ENCODE measurements around the gene DSE.

DSE gene

GRCh38 chr6:116443105-116443504, 72.4 kb downstream of the DSE start:
- DNase-seq (ENCODE audit: low read depth): no peak
- TF ChIP-seq CTCF (IDR thresholded peaks at IDR 0.05; ENCODE audit: control insufficient read depth, extremely low read depth, insufficient read depth): no peak
- H3K4me3 ChIP-seq (ENCODE audit: low read depth, low read length): no peak overlapping the region

DNA sequence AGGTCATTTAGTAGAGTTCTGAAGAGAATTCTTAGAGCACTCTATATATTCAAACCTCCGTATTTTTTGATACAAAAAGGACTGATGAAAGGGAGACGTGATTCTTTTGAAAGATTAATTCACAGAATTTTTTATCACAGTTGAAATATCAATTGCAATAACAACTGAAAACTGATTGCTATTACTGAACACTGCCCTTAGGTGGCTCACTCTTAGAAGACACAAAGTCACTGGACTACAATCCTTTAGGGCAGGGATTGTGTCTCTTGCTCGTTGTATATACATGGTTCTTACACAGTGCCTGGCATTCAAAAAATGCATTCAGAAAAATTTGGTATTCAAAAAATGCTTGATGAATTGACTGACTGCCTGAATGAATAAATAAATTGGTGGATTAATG, 73.3 kb downstream of the DSE start:
- no peak for DNase-seq (ENCODE audit: low read depth)
- no peak overlapping the region for H3K4me3 ChIP-seq (ENCODE audit: low read depth, low read length)
- peak; percentile 61 for TF ChIP-seq CTCF (IDR thresholded peaks at IDR 0.05; ENCODE audit: control insufficient read depth, extremely low read depth, insufficient read depth)

GRCh38 chr6:116444575-116444974, 73.8 kb downstream of the DSE start:
- H3K4me3 ChIP-seq (ENCODE audit: low read depth, low read length): no peak overlapping the region
- DNase-seq (ENCODE audit: low read depth): no peak
- no peak for TF ChIP-seq CTCF (IDR thresholded peaks at IDR 0.05; ENCODE audit: control insufficient read depth, extremely low read depth, insufficient read depth)

GRCh38 chr6:116445102-116445501, 74.4 kb downstream of the DSE start:
- DNase-seq (ENCODE audit: low read depth): no peak
- no peak for TF ChIP-seq CTCF (IDR thresholded peaks at IDR 0.05; ENCODE audit: control insufficient read depth, extremely low read depth, insufficient read depth)
- no peak overlapping the region for H3K4me3 ChIP-seq (ENCODE audit: low read depth, low read length)

GRCh38 chr6:116446399-116446798, 75.7 kb downstream of the DSE start:
- H3K4me3 ChIP-seq (ENCODE audit: low read depth, low read length): no peak overlapping the region
- TF ChIP-seq CTCF (IDR thresholded peaks at IDR 0.05; ENCODE audit: control insufficient read depth, extremely low read depth, insufficient read depth): no peak
- no peak for DNase-seq (ENCODE audit: low read depth)

- TF ChIP-seq CTCF (IDR thresholded peaks at IDR 0.05; ENCODE audit: control insufficient read depth, extremely low read depth, insufficient read depth): no peak
- no peak overlapping the region for H3K4me3 ChIP-seq (ENCODE audit: low read depth, low read length)
- DNase-seq (ENCODE audit: low read depth): no peak
Observed at GRCh38 chr6:116447052-116447451, 76.3 kb downstream of the DSE start.

DNA sequence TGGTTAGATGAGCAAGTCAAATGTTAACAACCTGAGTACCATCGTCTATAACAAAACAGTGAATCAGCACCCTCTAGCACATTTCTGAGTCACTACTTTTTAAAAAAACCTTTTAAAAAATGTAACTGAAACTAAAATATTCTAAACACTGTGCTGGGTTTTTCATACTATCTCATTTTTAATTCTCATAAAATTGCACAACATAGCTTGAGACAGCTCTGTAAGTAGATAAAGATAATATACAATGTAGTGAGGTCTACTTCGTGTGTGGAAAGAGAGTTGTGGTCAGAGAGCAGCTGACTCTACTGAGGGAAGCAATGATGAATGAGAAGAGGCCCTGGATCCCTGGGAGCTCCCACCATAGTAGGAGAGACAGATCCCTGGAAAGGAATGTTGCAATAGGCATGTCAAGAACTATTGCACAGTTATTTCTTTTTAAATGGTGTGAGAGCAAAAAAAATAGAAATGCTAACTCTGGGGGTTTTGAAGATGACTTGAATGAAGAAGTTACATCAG, 76.8 kb downstream of the DSE start:
- 0 out of 2 replicates have a peak, but pooled peaks have one; percentile 8 for TF ChIP-seq CTCF (IDR thresholded peaks at IDR 0.05; ENCODE audit: control insufficient read depth, extremely low read depth, insufficient read depth)
- DNase-seq (ENCODE audit: low read depth): no peak

More for the DNA sequence above, 76.8 kb downstream of the DSE start:
- H3K4me3 ChIP-seq (ENCODE audit: low read depth, low read length): no peak overlapping the region
